Adrenal gland (tissue), 12 donors: ENCODE data around the gene TNC. TPM values are rescaled to one million over a fixed set of nuclear protein-coding genes. Genes with fewer than 3 reads are reported as not detected.

Source experiments
- DNase-seq, 7 donors: peaks; one replicate each; pipeline ENCODE4 v3.0.0-alpha.2; 2019 to 2020
- H3K27ac ChIP-seq, 5 donors: fragments of 200-600 bp; sonication (generic) in 4 of 5; 1 replicate in 3 of 5; 2 replicates in 2 of 5; pipeline versions ENCODE4 v1.5.1 to v1.8.0; 2016 to 2020; ENCODE audit warnings: mild to moderate bottlenecking in 1 of 5
- H3K27me3 ChIP-seq: fragments of 200-600 bp; 2 replicates; pipeline ENCODE4 v1.8.0; 2021
- H3K36me3 ChIP-seq, 2 donors: fragments of 200-600 bp; replicated peaks in 1 of 2; 1 replicate in 1 of 2; 2 replicates in 1 of 2; pipeline versions ENCODE4 v1.5.1 to v1.8.0; 2018 to 2022
- H3K4me1 ChIP-seq, 2 donors: fragments of 200-600 bp; replicated peaks in 1 of 2; 1 replicate in 1 of 2; 2 replicates in 1 of 2; pipeline versions ENCODE4 v1.5.1 to v1.8.0; 2018 to 2021
- H3K4me3 ChIP-seq, 4 donors: fragments of 200-600 bp; sonication (generic) in 3 of 4; one replicate each; pipeline ENCODE4 v1.5.1; 2016 to 2018
- H3K9me3 ChIP-seq, 3 donors: fragments of 200-600 bp; sonication (generic) in 1 of 3; replicated peaks in 1 of 3; 1 replicate in 2 of 3; 2 replicates in 1 of 3; pipeline versions ENCODE4 v1.5.1 to v1.8.0; 2016 to 2021
- CTCF ChIP-seq, 6 experiments: fragments of 450-650 bp in 4 of 6; fragments of 200-600 bp in 2 of 6; sonication (generic) in 1 of 6; IDR thresholded peaks; 1 replicate in 5 of 6; 2 replicates in 1 of 6; pipeline versions ENCODE4 v1.5.1 to v1.8.0; 2016 to 2021; ENCODE audit warnings: antibody characterized with exemption in 6 of 6, mild to moderate bottlenecking in 2 of 6, moderate library complexity in 1 of 6
- POLR2A ChIP-seq, 2 donors: fragments of 450-650 bp; IDR thresholded peaks; one replicate each; pipeline ENCODE4 v1.6.1; 2017; ENCODE audit warnings: antibody characterized with exemption in 2 of 2, mild to moderate bottlenecking in 2 of 2, moderate library complexity in 1 of 2
- WGBS, 4 donors: extraction: QIAGEN DNeasy Blood & Tissue Kit in 2 of 4; methylation state at CpG; one replicate each; pipeline versions ENCODE4 v1.1.5 to v1.1.7; 2013 to 2017; 5-methylcytosine and 5-hydroxymethylcytosine counted together
- intact Hi-C, 2 donors: fragments of 100-400 bp; cut with DNase I; formaldehyde crosslinking; loops; one replicate each; pipeline versions ENCODE4 v1.14.1 to v1.15.0; 2022 to 2023
- polyA plus RNA-seq, 3 donors: library from polyadenylated mRNA; stranded (reverse); fragments of 200-250 nt in 2 of 3; fragments of 350-450 nt in 1 of 3; fragmentation: Illumina TruSeq in 1 of 3; extraction: RNeasy Lipid Tissue Mini Kit (QIAGEN cat#74804) in 1 of 3; gene quantifications; one replicate each; pipeline ENCODE4 v1.2.3, GENCODE V29; 2013 to 2014
- total RNA-seq, 9 donors: library from RNA; depleted of rRNA in 4 of 9; stranded (reverse); fragments of >200 nt in 4 of 9; fragments of 120-200 nt in 1 of 9; fragmentation: NEBNext Ultra II Directional in 1 of 9; extraction: Animal tissue kit (Norgen Biotek cat#: 25700) in 1 of 9; gene quantifications; one replicate each; pipeline versions ENCODE4 v1.1.0 to v1.2.4, GENCODE V29; 2013 to 2023
- donor health status: healthy with polysubstance abuse.
- donor health status: Bipolar disorder and iron deficiency.
- donor health status: DM: yes; HTN: yes; CAD: no.
- donor health status: DM: no; HTN: no; CAD: no.
- donor health status: DM: no; HTN: no; CAD: no.
- donor health status: DM: yes; HTN: yes; CAD: no.

TNC gene
- total and polyA plus RNA-seq, 12 donors, result 1.9 to 53.8 (median 10.7) TPM

GRCh38 chr9:115035841-115036612 lies 81.9 kb downstream of the TNC start:
- Histone ChIP-seq H3K27ac (no peak overlapping the region), H3K36me3 (no peaks in the 10 kb centered on the region), H3K4me1 (no peaks in the 10 kb centered on the region), H3K9me3 (no peaks in the 10 kb centered on the region), H3K27me3 (no peaks in the 10 kb centered on the region), H3K4me3 (no peak overlapping the region)
- peak in 1 of 7 donors; percentile 22 for DNase-seq
- intact Hi-C loops, result no loop called here
- no peak for TF ChIP-seq CTCF (IDR thresholded peaks at IDR 0.05)
- WGBS, 4 donors, result 79 to 83% (median 81%) methylated on average over 17 of the region's 17 CpGs

- TF ChIP-seq POLR2A (IDR thresholded peaks at IDR 0.05), result no peak
- TF ChIP-seq CTCF (IDR thresholded peaks at IDR 0.05), result no peak
- DNase-seq, result no peak
- H3K4me3 ChIP-seq, result no peak overlapping the region
- no peaks in the 10 kb centered on the region for H3K4me1 ChIP-seq
- H3K27me3 ChIP-seq, result no peaks in the 10 kb centered on the region
- intact Hi-C loops, result no loop called here
- WGBS, 4 donors, result 88 to 95% (median 94%) methylated on average over 1 of the region's 1 CpG
- no peak overlapping the region for H3K27ac ChIP-seq
- H3K36me3 ChIP-seq, result no peaks in the 10 kb centered on the region
- no peaks in the 10 kb centered on the region for H3K9me3 ChIP-seq
Measured at GRCh38 chr9:115034801-115035200, 83.2 kb downstream of the TNC start.

- Histone ChIP-seq H3K4me1 (no peaks in the 10 kb centered on the region), H3K4me3 (no peak overlapping the region), H3K9me3 (no peaks in the 10 kb centered on the region), H3K27me3 (no peaks in the 10 kb centered on the region), H3K27ac (no peak overlapping the region), H3K36me3 (no peaks in the 10 kb centered on the region)
- 60 to 88% (median 83%) methylated on average over 2 of the region's 2 CpGs for WGBS, 4 donors
- TF ChIP-seq CTCF (IDR thresholded peaks at IDR 0.05), result no peak
- intact Hi-C loops, result no loop called here
- DNase-seq, result no peak
Measured at GRCh38 chr9:115033800-115034199, 84.2 kb downstream of the TNC start.

- Histone ChIP-seq H3K9me3 (no peaks in the 10 kb centered on the region), H3K27ac (no peak overlapping the region), H3K4me3 (no peak overlapping the region), H3K4me1 (no peaks in the 10 kb centered on the region), H3K27me3 (no peaks in the 10 kb centered on the region), H3K36me3 (no peaks in the 10 kb centered on the region)
- TF ChIP-seq POLR2A (IDR thresholded peaks at IDR 0.05), result no peak
- TF ChIP-seq CTCF (IDR thresholded peaks at IDR 0.05), result no peak
- DNase-seq, result no peak
- 58 to 69% (median 64%) methylated on average over 1 of the region's 1 CpG for WGBS, 4 donors
- intact Hi-C loops, result no loop called here
Measured at GRCh38 chr9:115032296-115032695, 85.7 kb downstream of the TNC start.
